ENCODE results near the gene DDX6.
"Not testable (repeated sequence)": the region's sequence is repeated elsewhere in the genome, so short reads cannot be mapped to it uniquely, and the experiment has no call there.

- TF ChIP-seq, protein P1, sequence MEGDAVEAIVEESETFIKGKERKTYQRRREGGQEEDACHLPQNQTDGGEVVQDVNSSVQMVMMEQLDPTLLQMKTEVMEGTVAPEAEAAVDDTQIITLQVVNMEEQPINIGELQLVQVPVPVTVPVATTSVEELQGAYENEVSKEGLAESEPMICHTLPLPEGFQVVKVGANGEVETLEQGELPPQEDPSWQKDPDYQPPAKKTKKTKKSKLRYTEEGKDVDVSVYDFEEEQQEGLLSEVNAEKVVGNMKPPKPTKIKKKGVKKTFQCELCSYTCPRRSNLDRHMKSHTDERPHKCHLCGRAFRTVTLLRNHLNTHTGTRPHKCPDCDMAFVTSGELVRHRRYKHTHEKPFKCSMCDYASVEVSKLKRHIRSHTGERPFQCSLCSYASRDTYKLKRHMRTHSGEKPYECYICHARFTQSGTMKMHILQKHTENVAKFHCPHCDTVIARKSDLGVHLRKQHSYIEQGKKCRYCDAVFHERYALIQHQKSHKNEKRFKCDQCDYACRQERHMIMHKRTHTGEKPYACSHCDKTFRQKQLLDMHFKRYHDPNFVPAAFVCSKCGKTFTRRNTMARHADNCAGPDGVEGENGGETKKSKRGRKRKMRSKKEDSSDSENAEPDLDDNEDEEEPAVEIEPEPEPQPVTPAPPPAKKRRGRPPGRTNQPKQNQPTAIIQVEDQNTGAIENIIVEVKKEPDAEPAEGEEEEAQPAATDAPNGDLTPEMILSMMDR (IDR thresholded peaks at IDR 0.05) = not testable (repeated sequence)
- TF ChIP-seq POLR2A (IDR thresholded peaks at IDR 0.05) = not testable (repeated sequence)
These were observed 73.7 kb downstream of the DDX6 start for GRCh38 chr11:118717221-118717620.
